ENCODE results near the gene DNAH11. TPM values are rescaled to one million over a fixed set of nuclear protein-coding genes. Genes with fewer than 3 reads are reported as not detected.

The DNAH11 gene
- total RNA-seq, 1 donor from 2014 or later = 0.13 TPM

DNA sequence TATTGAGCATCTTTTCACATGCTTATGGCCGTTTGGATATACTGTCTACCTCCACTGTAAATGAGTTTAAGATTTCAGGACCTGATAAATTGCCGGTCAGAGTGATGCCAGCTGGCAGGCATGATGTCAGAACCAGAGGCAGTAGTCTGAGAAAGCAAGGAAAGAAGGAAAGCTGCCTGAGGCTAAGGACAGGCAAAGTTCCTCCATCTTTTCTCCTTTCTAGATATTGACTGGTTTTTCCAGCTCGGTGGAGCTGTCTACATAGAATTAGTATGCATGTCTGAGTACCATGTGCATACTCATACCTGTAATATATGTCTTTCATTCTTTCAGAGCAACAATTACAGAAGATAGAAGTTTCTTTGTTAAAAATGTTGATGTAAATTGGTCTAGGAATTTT lies 350.6 kb downstream of the DNAH11 start:
- H3K36me3 Mint-ChIP-seq = peaks cover 30% of the 10 kb centered on the region
- no peak overlapping the region for H3K27ac Mint-ChIP-seq
- Histone ChIP-seq H3K4me2 (no peak overlapping the region), H3K36me3 (no peaks in the 10 kb centered on the region), H3K27me3 (no peaks in the 10 kb centered on the region), H3K9me3 (ENCODE audit: low read depth) (no peaks in the 10 kb centered on the region), H3K4me1 (no peaks in the 10 kb centered on the region), H3F3A (ENCODE audit: low read depth) (no peaks in the 10 kb centered on the region), H3K27ac (no peak overlapping the region), H4K20me1 (ENCODE audit: low read depth) (no peaks in the 10 kb centered on the region), H3K4me3 (no peak overlapping the region), H3K79me2 (ENCODE audit: low read depth) (no peaks in the 10 kb centered on the region), H2AFZ (replicated peaks) (no peak overlapping the region), H3K9ac (no peak overlapping the region)
- no peak for DNase-seq (ENCODE audit: low spot score)
- H3K4me1 Mint-ChIP-seq = peaks cover under 1% of the 10 kb centered on the region
- no peaks in the 10 kb centered on the region for H3K27me3 Mint-ChIP-seq (ENCODE audit: insufficient read depth, low read depth)
- no peaks in the 10 kb centered on the region for H3K9me3 Mint-ChIP-seq
- H3K4me3 Mint-ChIP-seq = no peak overlapping the region
- TF ChIP-seq EZH2 (IDR thresholded peaks at IDR 0.05) = no peak
- no peak for TF ChIP-seq EZH2phosphoT487 (IDR thresholded peaks at IDR 0.05)
- TF ChIP-seq, protein P1, sequence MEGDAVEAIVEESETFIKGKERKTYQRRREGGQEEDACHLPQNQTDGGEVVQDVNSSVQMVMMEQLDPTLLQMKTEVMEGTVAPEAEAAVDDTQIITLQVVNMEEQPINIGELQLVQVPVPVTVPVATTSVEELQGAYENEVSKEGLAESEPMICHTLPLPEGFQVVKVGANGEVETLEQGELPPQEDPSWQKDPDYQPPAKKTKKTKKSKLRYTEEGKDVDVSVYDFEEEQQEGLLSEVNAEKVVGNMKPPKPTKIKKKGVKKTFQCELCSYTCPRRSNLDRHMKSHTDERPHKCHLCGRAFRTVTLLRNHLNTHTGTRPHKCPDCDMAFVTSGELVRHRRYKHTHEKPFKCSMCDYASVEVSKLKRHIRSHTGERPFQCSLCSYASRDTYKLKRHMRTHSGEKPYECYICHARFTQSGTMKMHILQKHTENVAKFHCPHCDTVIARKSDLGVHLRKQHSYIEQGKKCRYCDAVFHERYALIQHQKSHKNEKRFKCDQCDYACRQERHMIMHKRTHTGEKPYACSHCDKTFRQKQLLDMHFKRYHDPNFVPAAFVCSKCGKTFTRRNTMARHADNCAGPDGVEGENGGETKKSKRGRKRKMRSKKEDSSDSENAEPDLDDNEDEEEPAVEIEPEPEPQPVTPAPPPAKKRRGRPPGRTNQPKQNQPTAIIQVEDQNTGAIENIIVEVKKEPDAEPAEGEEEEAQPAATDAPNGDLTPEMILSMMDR (IDR thresholded peaks at IDR 0.05) = no peak

DNA sequence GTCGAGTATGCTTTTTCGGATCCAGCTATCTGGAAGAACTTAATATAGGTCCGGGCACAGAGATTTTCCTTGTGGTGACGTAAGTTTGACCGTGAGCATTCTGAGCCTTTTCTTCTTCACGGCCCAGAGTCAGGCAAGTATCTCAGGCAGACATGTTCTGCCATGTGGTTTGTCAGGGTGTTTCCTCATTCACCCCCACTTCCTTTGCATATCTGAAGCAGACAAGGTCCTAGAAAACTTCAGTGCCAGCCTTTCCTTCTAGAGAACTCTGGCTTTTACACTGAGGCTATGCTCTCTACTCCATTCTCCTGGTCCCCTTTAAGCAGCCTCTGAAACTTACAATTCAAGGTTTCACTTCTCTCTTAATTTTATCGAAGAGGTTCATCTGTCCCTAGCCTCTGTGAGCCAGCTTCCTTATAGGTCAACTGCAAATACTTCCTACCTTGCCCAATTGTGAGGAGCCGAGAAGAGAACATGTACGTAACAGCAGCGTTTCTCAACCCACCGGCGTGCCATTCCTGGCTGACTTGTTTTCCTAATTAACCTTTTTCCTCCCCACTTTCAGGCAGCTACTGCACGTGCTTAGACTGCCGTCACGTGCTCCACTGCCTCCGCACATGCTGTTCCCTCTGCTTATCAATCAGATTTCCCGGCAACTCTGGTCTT lies 355.6 kb downstream of the DNAH11 start:
- Mint-ChIP-seq H3K27ac (no peak overlapping the region), H3K9me3 (no peaks in the 10 kb centered on the region), H3K4me1 (no peaks in the 10 kb centered on the region), H3K36me3 (peaks cover 69% of the 10 kb centered on the region), H3K4me3 (no peak overlapping the region), H3K27me3 (ENCODE audit: insufficient read depth, low read depth) (no peaks in the 10 kb centered on the region)
- Histone ChIP-seq H3K27me3 (no peaks in the 10 kb centered on the region), H3F3A (ENCODE audit: low read depth) (no peaks in the 10 kb centered on the region), H3K27ac (no peak overlapping the region), H4K20me1 (ENCODE audit: low read depth) (no peaks in the 10 kb centered on the region), H3K36me3 (no peaks in the 10 kb centered on the region), H3K9me3 (ENCODE audit: low read depth) (no peaks in the 10 kb centered on the region), H2AFZ (replicated peaks) (no peak overlapping the region), H3K4me1 (no peaks in the 10 kb centered on the region), H3K4me3 (no peak overlapping the region), H3K4me2 (no peak overlapping the region), H3K79me2 (ENCODE audit: low read depth) (no peaks in the 10 kb centered on the region), H3K9ac (no peak overlapping the region)
- TF ChIP-seq, protein P1 (IDR thresholded peaks at IDR 0.05) = no peak
- no peak for TF ChIP-seq EZH2 (IDR thresholded peaks at IDR 0.05)
- no peak for TF ChIP-seq EZH2phosphoT487 (IDR thresholded peaks at IDR 0.05)
- DNase-seq (ENCODE audit: low spot score) = no peak

DNA sequence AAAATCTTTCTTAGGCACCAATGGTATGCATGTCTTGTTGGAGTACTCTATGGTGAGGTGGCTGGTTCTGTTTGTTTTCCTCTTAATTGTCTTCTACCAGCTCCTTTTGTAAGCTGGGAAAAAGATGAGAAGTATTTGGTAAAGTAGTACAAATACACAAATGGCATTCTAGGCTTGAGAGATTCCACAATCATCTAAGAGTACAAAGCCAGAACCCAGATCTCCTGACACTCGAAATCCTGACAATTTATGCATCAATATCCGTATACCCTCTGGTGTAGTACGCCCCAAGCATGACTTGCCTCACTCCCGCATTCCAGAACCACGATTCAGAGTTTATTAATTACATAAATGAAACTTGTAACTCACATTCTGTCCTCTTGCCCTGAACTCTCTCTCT lies 359.4 kb downstream of the DNAH11 start:
- no peak overlapping the region for H3K4me3 Mint-ChIP-seq
- peaks cover 2% of the 10 kb centered on the region for H3K27me3 Mint-ChIP-seq (ENCODE audit: insufficient read depth, low read depth)
- Histone ChIP-seq H4K20me1 (ENCODE audit: low read depth) (no peaks in the 10 kb centered on the region), H3F3A (ENCODE audit: low read depth) (no peaks in the 10 kb centered on the region), H3K4me3 (no peak overlapping the region), H3K27ac (no peak overlapping the region), H3K4me1 (no peaks in the 10 kb centered on the region), H2AFZ (replicated peaks) (no peak overlapping the region), H3K9me3 (ENCODE audit: low read depth) (no peaks in the 10 kb centered on the region), H3K36me3 (no peaks in the 10 kb centered on the region), H3K27me3 (no peaks in the 10 kb centered on the region), H3K4me2 (no peak overlapping the region), H3K79me2 (ENCODE audit: low read depth) (no peaks in the 10 kb centered on the region), H3K9ac (no peak overlapping the region)
- no peak for TF ChIP-seq EZH2phosphoT487 (IDR thresholded peaks at IDR 0.05)
- TF ChIP-seq, protein P1 (IDR thresholded peaks at IDR 0.05) = no peak
- TF ChIP-seq EZH2 (IDR thresholded peaks at IDR 0.05) = no peak
- peaks cover 81% of the 10 kb centered on the region for H3K36me3 Mint-ChIP-seq
- peaks cover 3% of the 10 kb centered on the region for H3K4me1 Mint-ChIP-seq
- H3K9me3 Mint-ChIP-seq = no peaks in the 10 kb centered on the region
- no peak overlapping the region for H3K27ac Mint-ChIP-seq
- no peak for DNase-seq (ENCODE audit: low spot score)

Data from neural progenitor cell (in vitro differentiated cells).